ENCODE data around the gene PMVK. TPM values are rescaled to one million over a fixed set of nuclear protein-coding genes. Genes with fewer than 3 reads are reported as not detected.
"Not testable (repeated sequence)": the region's sequence is repeated elsewhere in the genome, so short reads cannot be mapped to it uniquely, and the experiment has no call there.

PMVK gene
- polyA plus RNA-seq, 1 donor from 2014 or later = 21.1 TPM

DNA sequence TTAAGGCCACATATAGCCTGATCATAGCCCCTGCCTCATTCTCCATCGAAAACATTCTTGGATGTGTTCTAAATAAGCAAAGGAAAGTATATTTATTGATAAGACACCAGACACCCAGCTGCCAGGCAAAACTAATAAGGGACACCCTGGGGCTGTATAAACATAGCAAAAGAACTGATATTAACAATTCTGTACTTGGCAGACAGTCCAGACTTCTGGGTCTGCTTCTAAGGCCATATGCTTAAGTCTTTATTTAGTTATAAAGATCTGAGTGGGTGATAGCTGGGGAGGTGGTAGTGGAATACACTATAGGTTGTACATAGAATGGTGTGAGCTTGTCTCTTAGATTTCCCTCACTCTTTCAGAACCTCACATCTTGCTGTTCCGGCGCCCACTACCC, 41.8 kb upstream of the PMVK start:
- Histone ChIP-seq H4K20me1 (ENCODE audit: insufficient read depth) (no peaks in the 10 kb centered on the region), H3K9ac (ENCODE audit: low read length) (no peak overlapping the region), H3K4me3 (ENCODE audit: low read length) (no peak overlapping the region), H3K79me2 (replicated peaks; ENCODE audit: insufficient read depth, low read length) (peaks cover 26% of the 10 kb centered on the region), H2AFZ (ENCODE audit: low read depth, low read length) (no peak overlapping the region), H3K36me3 (ENCODE audit: insufficient read depth, low read length) (no peaks in the 10 kb centered on the region), H3K9me3 (ENCODE audit: low read length) (no peaks in the 10 kb centered on the region), H3K9me2 (ENCODE audit: insufficient read depth, low read length) (no peaks in the 10 kb centered on the region), H3K27me3 (ENCODE audit: insufficient read depth, low read depth, low read length) (no peaks in the 10 kb centered on the region), H3F3A (ENCODE audit: insufficient read depth, low read length, poor library complexity, severe bottlenecking) (peaks cover 3% of the 10 kb centered on the region), H3K27ac (ENCODE audit: low read length) (no peak overlapping the region), H3K4me2 (ENCODE audit: low read length) (no peak overlapping the region)
- TF ChIP-seq POLR2AphosphoS5 (IDR thresholded peaks at IDR 0.05) = no peak
- TF ChIP-seq REST (IDR thresholded peaks at IDR 0.05; ENCODE audit: borderline replicate concordance) = no peak
- no peak for TF ChIP-seq EP300 (conservative IDR thresholded peaks at IDR 0.05; ENCODE audit: poor library complexity, severe bottlenecking)
- no peak for TF ChIP-seq RAD21 (conservative IDR thresholded peaks at IDR 0.05)
- no peak for TF ChIP-seq TAF1 (IDR thresholded peaks at IDR 0.05; ENCODE audit: low read depth)
- TF ChIP-seq EZH2 (IDR thresholded peaks at IDR 0.05; ENCODE audit: borderline replicate concordance, insufficient read depth, low read length, poor library complexity, severe bottlenecking) = no peak
- no peak for TF ChIP-seq MXI1 (conservative IDR thresholded peaks at IDR 0.05; ENCODE audit: poor library complexity, severe bottlenecking)
- no peak for TF ChIP-seq CTCF (IDR thresholded peaks at IDR 0.05; ENCODE audit: poor library complexity, severe bottlenecking)
- no peak for TF ChIP-seq SMC3 (conservative IDR thresholded peaks at IDR 0.05; ENCODE audit: poor library complexity)

- H3K9me3 ChIP-seq (ENCODE audit: low read length); H3K4me2 ChIP-seq (ENCODE audit: low read length); H3K4me3 ChIP-seq (ENCODE audit: low read length); H3K9me2 ChIP-seq (ENCODE audit: insufficient read depth, low read length); H3K27me3 ChIP-seq (ENCODE audit: insufficient read depth, low read depth, low read length); H3K27ac ChIP-seq (ENCODE audit: low read length); H3K36me3 ChIP-seq (ENCODE audit: insufficient read depth, low read length); H2AFZ ChIP-seq (ENCODE audit: low read depth, low read length); H3F3A ChIP-seq (ENCODE audit: insufficient read depth, low read length, poor library complexity, severe bottlenecking); H3K9ac ChIP-seq (ENCODE audit: low read length); H4K20me1 ChIP-seq (ENCODE audit: insufficient read depth): not testable (repeated sequence)
- peaks cover 26% of the 10 kb centered on the region for H3K79me2 ChIP-seq (replicated peaks; ENCODE audit: insufficient read depth, low read length)
Observed at GRCh38 chr1:154977762-154978161, 41.2 kb upstream of the PMVK start.
